Measurements from ENCODE around the gene B4GALT6.

GRCh38 chr18:31694297-31694696 lies 9.9 kb upstream of the B4GALT6 start:
- TF ChIP-seq CTCF (IDR thresholded peaks at IDR 0.05) (no peak), POLR2A (IDR thresholded peaks at IDR 0.05) (no peak)
